Stimulated activated CD8-positive, alpha-beta memory T cell treated with anti-CD3 and anti-CD28 coated beads, Interleukin-7, amount 100 ng/mL, for 4 hours (primary cell): ENCODE results near the gene RNASEL.
"Not testable (repeated sequence)": the region's sequence is repeated elsewhere in the genome, so short reads cannot be mapped to it uniquely, and the experiment has no call there.

ENCODE experiments used
- DNase-seq, 2 donors: peaks; one replicate each; pipeline ENCODE4 v3.0.0-alpha.2; 2020; ENCODE audit warnings: low read depth in 2 of 2

RNASEL gene

GRCh38 chr1:182563095-182563494, 26.0 kb downstream of the RNASEL start:
- no peak for DNase-seq

- no peak for DNase-seq
Measured at GRCh38 chr1:182561456-182561855, 27.6 kb downstream of the RNASEL start.

DNA sequence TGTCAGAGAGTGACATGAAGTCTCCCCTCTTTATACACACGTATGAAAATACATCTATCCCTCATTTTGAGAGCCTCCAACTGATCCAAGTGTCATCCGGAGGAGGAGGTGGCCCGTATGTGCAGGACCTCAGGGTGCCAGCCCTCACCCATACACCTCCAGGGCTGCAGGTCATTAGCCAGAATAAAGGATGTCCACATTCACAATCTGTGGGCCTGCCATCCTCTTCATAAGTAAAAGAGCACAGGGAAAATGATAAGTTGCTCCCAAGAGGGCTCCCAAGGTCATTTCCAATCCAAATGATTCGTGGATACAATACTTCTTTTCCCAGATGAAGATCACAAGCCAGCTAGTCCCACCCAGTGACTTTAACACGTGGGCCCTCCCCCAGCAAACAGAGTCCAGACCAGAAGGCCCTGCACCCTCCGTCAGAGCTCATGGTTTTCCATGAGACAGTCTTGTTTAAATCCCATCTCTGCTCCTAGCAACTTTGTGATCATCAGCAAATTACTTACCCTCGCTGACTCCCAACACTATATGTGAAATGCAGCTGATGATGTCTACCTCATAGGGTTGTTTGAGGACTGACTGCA, 28.6 kb downstream of the RNASEL start:
- DNase-seq, result no peak

DNA sequence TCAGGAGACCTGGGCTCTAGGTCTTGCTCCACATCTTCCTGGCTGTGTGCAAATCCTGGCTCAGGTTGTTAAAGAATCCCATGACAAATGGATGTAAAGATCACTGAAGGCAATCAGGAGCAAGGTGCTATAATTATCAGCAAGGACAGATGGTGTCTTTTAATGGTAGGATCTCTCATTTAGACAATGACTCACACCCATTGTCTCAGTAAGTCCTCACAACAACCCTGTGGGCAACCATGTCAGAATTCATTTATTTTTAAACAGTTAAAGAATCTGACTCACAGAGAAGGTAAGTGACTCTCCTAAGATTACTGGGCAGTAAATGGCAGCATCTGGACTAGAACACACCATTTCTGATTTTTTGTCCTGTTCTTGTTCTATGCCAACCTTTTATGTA, 32.8 kb downstream of the RNASEL start:
- no peak for DNase-seq

DNA sequence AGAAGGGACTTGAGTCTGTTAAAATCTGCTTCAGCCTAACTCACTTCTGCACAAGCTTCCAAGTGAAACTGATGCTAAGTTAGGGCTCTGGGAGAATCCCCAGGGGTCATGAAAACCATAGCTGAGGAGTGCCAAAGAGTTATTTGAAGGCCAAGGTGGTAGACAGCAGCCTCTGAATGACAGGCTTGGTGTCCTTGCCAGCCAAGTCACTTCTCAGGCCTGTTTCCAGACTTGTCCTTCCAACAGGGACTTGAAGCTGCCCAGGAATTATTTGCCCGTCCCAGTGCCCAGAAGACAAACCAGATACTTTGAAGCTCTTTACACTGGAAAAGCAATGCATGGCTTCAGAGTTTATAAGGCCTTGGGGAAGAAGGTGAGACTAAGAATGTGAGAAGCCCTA, 33.6 kb downstream of the RNASEL start:
- DNase-seq, result no peak

DNA sequence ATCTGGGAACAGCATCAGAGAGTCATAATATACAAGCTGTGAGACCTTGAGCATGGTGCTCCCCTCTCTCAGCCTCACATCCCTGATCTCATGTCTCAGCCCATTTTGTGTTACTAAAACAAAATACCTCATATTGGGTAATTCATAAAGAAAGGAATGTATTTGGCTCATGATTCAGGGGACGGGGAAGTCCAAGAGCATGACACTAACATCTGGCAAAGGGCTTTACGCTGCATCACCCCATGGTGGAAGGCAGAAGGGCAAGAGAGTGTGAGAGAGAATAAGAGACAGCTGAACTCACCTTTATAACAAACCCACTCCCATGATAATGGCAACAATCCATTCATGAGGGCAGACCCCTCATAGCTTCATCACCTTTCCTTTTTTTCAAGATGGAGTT, 36.5 kb downstream of the RNASEL start:
- no peak for DNase-seq

GRCh38 chr1:182549811-182550210, 39.2 kb downstream of the RNASEL start:
- no peak for DNase-seq

- no peak for DNase-seq
Measured at GRCh38 chr1:182549346-182549745, 39.7 kb downstream of the RNASEL start.

- no peak for DNase-seq
Measured at GRCh38 chr1:182533896-182534295, 55.2 kb downstream of the RNASEL start.

- DNase-seq, result not testable (repeated sequence)
Measured at GRCh38 chr1:182528206-182528605, 60.9 kb downstream of the RNASEL start.

DNA sequence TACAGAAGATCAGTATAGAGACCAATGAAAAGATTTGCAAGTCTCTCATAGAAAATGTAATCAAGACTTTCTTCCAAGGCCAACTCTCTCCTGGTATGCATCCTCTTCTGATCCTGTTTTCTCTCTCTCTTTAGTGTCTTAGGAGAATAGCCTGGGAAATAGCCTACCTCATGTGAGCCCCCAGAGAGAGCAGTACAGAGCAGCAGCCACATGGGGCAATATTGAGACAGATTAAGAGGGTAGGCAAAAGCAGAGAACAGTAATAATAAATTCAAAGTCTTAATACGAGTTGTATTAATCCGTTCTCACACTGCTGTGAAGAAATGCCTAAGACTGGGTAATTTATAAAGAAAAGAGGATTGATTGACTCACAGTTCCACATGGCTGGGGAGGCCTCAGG, 61.4 kb downstream of the RNASEL start:
- no peak for DNase-seq

- DNase-seq, result no peak
Measured at GRCh38 chr1:182525342-182525741, 63.7 kb downstream of the RNASEL start.
